Measurements from ENCODE around the gene MCTP1. TPM values are rescaled to one million over a fixed set of nuclear protein-coding genes. Genes with fewer than 3 reads are reported as not detected.

MCTP1 gene
- total RNA-seq, 1 donor from 2014 or later: 6.4 TPM

DNA sequence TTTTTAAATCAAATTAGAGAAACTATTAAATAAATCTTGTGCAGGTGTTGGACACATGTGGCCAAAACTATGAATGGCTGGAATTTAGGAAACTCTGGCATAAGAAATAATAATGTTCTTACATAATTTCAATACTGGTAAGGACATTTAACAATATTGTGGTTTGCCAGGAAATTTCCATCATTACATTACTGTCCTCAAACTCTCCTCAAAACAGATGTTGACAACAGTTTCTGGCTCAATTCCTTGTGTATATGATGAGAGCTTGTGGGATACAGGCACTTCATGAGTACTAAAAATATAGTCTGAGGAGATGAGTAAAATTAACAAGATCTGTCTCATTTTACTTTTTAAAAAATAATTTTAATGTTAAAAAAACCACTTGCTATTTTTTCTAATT, 27.9 kb downstream of the MCTP1 start:
- DNase-seq: no peak
- intact Hi-C loops (cut with micrococcal nuclease): no loop called here

DNA sequence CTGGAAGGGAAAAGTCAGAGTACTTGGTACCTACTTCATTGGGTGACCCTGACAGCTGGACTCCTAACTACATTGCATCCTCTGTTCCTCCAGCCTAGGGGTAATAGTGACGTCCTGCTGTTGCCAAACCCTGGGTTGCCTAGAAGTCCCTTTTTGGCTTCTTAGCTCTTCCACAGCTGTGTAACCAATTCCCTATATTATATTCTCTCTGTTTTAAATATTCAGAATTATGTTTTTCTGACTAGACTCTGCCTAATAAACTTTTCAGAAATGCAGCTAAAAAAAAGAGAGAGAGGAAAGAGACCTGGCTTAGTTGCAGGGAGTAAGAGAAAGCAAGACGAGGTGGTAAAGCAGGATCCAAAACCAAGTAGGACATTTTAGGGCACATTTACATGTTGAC, 28.4 kb downstream of the MCTP1 start:
- no peak for ATAC-seq
- intact Hi-C loops (cut with micrococcal nuclease): no loop called here
- no peak for DNase-seq

More for the DNA sequence above, 27.9 kb downstream of the MCTP1 start:
- no peak for ATAC-seq

DNA sequence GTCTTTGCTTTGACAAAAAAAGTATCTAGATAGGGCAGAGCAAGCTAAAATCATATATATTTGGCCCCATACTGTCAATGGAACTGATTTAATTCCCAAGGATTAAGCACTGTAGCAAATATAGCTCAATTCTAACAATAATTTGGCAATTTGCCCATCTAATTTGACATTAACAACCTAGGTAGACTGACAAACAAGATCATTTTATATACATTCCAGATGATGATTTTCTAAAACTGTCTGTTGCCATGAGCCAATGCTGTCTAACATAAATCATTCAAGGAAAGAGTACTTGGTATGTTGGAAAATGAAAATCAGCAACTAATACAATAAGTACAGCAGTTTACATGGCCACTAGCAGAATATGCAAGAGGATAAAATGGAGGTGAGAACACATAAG, 32.1 kb downstream of the MCTP1 start:
- DNase-seq (no peak), ATAC-seq (no peak)
- intact Hi-C loops (cut with micrococcal nuclease): no loop called here

DNA sequence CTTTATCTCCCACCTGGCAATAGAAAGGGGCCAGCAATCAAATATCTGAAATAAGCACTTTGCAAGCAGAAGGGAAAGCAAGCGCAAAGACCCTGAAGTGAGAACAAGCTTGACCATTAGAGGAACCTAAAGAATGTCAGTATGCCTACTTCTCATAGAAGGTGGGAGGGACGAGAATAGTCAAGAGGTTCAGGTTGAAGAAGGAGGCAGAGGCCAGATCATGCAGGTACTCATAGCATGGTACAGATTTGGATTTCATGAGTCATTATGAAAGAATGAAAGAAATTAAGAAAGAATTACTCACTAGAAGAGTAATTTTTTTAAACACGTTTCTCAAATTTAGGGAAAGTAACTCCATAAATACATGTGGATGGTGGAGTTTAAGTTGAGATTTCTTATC, 33.7 kb downstream of the MCTP1 start:
- intact Hi-C loops (cut with micrococcal nuclease): no loop called here
- ATAC-seq (no peak), DNase-seq (no peak)

DNA sequence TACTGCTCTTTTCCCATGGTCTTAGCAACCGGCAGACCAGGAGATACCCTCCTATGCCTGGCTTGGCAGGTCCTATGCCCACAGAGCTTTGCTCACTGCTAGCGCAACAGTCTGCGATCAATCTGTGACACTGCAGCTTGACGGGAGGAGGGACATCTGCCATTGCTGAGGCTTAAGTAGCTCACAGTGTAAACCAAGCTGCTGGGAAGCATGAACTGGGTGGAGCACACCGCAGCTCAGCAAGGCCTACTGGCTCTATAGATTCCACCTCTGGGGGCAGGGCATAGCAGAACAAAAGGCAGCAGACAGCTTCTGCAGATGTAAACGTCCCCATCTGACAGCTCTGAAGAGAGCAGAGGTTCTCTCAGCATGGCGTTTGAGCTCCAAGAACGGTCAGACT, 40.4 kb downstream of the MCTP1 start:
- intact Hi-C loops (cut with micrococcal nuclease): no loop called here
- ATAC-seq (no peak), DNase-seq (no peak)

DNA sequence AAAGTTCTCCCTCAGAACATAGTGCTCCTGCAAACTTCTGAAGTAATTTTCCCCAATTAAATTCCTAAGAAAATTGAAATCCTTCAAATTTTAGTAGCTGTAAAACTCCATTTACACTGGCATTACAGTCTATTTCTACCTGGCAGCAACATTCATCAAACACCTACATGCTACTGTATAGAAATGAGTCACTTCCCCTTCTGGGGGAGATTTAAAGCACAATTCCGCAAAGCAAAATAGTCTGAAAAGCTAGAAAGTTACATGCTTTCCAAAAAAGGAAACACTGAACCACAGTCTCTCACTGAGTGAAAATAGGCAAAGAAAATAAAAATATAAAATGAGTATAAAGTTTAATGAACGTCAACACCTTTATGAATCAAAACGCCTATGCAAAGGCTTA, 43.3 kb downstream of the MCTP1 start:
- DNase-seq: no peak
- intact Hi-C loops (cut with micrococcal nuclease): no loop called here
- no peak for ATAC-seq

DNA sequence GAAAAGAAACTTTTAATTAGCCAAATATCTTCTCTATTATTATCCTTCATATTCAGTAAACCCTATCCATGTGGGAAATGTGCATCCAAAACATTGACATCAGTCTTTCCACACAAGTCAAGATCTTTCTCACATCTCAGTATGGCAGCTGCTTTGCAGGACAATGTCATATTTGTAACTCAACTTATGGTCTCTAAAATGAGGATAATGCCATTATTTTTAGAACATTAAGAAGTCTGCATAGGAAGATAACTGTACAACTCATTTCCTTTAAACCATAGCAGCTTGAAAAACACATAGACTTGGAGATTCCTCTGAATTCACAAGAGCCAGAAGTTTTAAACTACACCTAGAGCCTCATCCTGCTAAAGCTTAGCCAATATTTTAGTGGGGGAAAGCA, 43.7 kb downstream of the MCTP1 start:
- ATAC-seq (no peak), DNase-seq (no peak)
- intact Hi-C loops (cut with micrococcal nuclease): no loop called here

DNA sequence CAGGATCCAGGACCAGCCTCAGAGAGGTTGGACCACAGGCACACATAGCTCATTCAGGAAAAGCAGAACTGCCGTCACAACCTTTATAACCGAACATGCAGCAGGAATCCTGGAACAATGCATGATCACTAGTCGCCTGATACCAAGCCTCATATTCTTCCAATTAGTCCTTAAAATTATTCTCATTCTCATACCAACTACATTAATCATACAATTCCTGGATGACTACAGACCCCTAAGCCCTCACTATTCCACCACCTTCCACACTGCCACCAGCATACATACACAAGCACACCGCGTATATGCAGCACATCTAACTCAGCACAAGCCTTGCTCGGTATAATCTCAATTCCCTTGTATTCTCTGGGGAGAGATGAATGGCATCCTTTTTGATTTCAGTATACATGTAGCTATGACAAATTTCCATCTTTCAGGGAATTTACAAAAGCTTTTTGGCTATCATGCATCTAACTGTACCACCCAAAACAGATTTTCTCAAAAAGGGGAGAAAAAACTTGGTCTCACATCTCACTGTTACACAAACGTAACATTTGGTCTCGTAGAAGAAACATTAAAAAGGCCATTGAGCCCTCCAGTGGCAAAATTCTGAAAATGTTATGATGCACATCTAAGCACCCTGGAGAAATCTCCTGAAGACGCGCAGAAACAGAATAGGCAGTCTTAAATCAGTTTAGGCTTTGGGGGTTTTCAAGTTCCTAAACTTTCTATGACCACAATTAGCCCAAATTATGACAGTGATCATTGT, 46.2 kb downstream of the MCTP1 start:
- ATAC-seq (no peak), DNase-seq (no peak)
- intact Hi-C loops (cut with micrococcal nuclease): loop anchor here (2.0 kb wide), 1 partner anchor 270 kb away; no protein-coding TSS in a partner anchor

DNA sequence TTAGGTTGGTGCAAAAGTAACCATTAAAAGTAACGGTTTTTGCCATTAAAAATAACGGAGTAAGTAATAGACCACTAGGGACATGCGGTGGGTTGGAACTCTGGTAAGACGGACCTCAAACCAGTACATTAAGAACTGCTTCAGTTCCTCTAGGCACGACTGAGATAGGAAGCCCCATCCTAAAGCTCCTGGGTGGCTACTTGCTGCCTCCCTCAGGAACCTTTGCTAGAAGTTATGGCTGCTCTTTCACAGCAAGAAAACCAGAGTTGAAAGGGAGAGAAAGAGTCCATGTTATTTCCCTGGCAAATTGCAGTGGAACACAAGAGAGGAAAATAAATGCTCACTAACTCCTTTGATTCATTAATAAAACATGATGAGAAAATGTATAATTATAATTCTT, 47.6 kb downstream of the MCTP1 start:
- intact Hi-C loops (cut with micrococcal nuclease): no loop called here
- ATAC-seq (no peak), DNase-seq (no peak)

DNA sequence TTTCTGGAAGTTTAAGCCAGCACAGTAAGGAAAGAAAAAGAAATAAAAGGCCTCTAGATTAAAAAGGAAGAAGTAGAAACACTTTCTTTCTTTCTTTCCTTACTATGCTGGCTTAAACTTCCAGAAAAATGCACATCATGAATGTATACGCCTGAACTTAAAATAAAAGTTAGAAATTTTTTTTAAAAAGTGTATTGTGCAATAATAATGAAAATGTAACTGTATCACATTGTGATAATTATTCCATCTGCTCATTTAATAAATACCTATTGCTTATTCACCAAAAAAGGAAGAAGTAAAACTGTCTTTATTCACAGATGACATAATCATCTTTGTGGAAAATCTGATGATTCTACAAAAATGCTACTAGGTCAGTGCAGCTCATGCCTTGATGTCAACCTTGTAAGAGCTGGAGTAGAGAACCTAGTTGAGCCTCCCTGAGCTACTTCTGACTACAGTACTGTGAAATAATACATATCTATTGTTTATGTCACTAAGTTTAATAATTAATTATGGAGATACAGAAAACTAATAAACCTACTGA, 49.4 kb downstream of the MCTP1 start:
- DNase-seq (no peak), ATAC-seq (no peak)
- intact Hi-C loops (cut with micrococcal nuclease): no loop called here

DNA sequence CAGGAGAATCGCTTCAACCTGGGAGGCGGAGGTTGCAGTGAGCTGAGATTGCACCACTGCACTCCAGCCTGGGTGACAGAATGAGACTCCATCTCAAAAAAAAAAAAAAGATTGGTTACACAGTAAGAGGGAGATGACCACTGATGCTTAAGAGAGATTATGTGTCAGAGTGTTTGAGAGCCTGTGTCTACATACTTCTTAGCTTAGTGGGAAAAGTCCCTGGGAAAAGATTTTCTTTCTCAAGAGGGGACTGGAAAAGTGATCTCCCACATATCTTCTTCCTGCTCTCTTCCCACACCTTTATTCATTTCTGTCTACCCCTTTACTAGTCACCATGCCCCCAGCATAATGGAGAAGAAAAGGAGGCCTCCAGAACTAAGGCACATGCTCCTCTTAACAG, 55.2 kb downstream of the MCTP1 start:
- ATAC-seq (no peak), DNase-seq (no peak)
- intact Hi-C loops (cut with micrococcal nuclease): no loop called here

DNA sequence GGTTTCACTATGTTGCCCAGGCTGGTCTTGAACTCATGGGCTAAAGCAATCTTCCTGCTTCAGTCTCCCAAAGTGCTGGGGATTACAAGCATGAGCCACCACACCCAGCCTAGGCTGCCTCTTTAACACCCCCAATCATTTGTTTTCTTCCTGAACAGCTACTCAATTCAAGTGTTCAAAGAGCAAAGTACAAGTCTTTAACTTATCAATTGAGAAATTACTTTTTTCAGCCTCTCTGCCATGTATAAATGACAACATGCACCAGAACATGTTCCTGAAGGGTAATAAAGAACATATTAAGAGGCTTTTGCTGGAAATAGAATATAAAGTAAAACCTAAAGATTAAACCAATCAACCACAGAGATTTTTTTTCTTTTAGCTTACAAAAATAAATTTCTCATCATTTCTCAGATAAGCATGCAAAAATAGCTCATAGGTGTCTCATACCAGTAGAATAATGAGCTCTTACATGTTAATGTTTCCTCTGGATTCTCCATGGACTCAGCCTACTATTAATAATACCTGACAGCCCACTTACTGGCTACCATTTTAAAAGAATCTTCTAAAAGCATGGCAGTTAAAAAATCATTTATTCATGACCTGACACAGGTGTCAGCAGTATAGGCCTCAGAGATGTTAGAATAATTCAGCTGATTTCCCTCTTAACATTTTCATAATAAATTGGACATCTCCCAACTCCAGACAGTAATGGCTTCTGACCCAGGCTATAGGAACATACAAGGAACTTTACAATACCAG, 60.0 kb downstream of the MCTP1 start:
- ATAC-seq (no peak), DNase-seq (no peak)
- intact Hi-C loops (cut with micrococcal nuclease): no loop called here

DNA sequence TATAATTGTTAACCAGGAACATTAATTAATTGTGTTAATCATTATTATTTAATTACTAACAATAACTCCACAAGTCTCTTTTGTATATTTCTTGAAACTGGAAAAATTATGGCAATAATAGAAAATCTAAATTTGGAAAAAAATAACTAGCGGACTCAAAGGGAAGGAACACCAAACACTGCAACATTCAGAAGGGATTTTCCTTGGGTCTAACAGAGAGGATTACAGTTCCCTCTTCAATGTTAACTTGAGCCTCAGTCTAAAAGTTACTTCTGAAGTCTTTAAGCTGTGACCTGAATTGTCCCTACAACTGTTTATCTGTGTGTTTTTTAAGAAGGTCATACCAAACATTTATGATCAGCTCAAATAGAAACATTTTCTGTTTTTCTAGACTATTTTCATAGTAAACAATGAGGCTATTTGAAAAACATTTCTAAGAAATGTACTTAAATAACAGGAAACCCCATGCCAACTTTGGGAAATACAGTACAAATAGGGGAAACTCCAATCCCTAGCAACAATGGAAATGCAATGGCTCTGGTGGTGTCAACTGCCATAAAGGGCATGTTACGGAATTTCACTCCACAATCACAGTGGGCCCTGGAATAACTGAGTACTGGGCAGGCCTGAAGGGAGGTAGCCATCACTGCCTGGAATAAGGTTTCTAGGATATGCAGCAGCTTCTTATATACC, 61.2 kb downstream of the MCTP1 start:
- ATAC-seq: no peak
- intact Hi-C loops (cut with micrococcal nuclease): no loop called here
- no peak for DNase-seq

DNA sequence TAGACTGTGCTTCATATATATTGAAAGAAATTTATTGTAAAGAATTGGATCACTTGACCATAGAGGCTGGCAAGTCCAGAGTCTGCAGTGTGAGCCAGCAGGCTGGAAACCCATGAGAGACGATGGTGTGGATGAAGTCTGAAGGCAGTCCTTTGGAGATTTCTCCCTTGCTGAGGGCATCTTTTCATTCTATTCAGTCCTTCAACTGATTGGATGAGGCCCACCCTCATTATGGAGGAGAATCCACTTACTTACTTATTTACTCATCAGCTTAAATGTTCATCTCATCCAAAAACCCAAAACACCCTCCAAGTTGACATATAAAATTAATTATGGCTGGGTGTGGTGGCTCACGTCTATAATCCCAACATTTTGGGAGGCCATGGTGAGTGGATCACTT, 62.1 kb downstream of the MCTP1 start:
- DNase-seq: no peak

DNA sequence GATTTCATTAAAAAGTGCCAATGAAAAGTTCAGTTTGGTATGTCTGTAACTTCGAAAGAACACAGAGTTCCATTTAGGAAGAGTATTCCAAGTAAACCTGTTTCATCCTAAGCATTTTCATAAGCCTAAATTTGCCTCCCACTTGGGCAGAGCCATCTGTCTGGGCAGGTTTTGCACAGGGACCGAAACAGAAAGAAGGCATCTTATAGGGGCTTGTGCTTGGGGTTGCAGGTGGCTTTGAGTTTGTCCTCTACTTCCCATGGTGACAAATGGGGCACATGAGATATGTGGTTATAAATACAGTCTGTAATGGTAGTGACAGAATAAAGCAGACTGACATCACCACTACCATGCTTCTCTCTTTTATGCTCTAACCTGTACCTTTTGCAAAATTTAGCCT, 63.7 kb downstream of the MCTP1 start:
- intact Hi-C loops (cut with micrococcal nuclease): no loop called here
- ATAC-seq: no peak
- DNase-seq: no peak

More for the DNA sequence above, 62.1 kb downstream of the MCTP1 start:
- ATAC-seq: no peak
- intact Hi-C loops (cut with micrococcal nuclease): no loop called here

DNA sequence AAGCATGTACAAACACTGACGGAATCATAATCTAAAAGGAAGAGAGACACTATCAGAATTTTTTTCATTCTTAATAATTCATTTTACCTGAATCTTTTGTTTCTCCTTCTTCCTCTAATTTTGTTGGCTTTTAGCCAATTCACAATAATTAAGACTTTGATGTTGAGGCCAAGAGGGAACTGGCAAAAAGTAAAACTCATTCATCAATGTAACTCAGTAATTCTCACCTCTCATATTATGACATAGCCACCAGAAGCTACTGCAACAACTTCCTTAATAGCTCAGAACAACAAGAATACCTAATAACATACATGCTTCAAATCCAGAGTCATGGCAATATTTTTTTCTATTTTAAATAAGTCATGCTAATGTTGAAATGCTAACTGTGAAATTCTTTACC, 64.5 kb downstream of the MCTP1 start:
- DNase-seq (no peak), ATAC-seq (no peak)
- intact Hi-C loops (cut with micrococcal nuclease): no loop called here

DNA sequence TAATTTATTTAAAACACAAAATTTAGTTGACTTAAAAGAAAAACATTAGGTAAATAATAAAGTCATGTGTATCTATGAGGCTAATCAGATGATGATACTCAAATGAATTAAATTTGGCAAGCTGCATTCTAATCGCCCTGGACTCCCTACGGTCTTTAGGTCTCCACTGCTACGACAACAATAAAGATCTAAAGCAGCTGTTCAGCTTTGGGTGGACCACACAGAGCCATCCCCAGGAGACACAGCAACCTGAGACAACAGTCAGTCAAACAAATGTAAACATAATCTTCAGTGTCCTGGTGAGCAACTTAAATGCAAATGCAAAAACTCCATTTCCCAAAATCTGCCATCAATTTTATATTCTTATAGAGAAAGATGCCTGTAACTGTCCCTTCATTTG, 65.5 kb downstream of the MCTP1 start:
- intact Hi-C loops (cut with micrococcal nuclease): no loop called here
- DNase-seq (no peak), ATAC-seq (no peak)

DNA sequence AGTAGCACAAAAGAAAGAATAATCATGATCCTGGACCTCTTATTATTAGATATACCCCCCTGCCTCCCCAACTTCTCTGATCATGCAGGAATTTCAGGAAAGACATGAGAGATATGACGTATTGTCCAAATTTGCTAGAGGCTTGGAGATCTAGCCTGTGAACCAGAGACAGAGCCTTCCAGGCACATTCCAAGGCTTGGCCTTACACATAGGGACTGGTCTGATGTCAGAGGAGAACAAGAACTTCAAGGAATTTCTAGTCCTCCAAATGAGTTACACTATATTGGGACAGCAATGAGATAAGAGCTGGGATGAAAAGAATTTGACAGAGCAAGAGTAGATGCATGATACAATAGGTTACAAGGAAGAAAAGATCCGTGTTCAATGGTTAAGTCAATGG, 67.0 kb downstream of the MCTP1 start:
- ATAC-seq (no peak), DNase-seq (no peak)
- intact Hi-C loops (cut with micrococcal nuclease): no loop called here

DNA sequence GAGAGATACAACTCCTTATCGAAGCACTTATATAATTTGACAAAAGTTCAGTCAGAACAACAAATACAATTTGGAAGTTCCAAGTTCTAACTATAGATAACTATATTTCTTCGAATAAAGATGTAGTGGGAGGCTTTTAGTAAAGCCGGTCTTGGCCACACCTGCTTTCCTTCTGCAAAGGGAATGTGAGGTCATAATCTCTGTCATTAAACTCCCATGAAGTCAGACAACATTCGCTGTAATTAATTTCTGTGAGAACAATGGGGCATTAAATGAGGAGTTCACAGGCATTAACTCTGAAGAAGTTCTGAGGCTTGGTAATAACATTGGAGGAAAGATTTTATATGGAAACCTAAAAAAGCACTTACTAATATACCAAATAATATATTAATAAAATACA, 67.5 kb downstream of the MCTP1 start:
- ATAC-seq (no peak), DNase-seq (no peak)
- intact Hi-C loops (cut with micrococcal nuclease): no loop called here

Data from left ventricle myocardium superior (tissue), 1 donor.